ENCODE data around the gene ZNF205.

The ZNF205 gene

DNA sequence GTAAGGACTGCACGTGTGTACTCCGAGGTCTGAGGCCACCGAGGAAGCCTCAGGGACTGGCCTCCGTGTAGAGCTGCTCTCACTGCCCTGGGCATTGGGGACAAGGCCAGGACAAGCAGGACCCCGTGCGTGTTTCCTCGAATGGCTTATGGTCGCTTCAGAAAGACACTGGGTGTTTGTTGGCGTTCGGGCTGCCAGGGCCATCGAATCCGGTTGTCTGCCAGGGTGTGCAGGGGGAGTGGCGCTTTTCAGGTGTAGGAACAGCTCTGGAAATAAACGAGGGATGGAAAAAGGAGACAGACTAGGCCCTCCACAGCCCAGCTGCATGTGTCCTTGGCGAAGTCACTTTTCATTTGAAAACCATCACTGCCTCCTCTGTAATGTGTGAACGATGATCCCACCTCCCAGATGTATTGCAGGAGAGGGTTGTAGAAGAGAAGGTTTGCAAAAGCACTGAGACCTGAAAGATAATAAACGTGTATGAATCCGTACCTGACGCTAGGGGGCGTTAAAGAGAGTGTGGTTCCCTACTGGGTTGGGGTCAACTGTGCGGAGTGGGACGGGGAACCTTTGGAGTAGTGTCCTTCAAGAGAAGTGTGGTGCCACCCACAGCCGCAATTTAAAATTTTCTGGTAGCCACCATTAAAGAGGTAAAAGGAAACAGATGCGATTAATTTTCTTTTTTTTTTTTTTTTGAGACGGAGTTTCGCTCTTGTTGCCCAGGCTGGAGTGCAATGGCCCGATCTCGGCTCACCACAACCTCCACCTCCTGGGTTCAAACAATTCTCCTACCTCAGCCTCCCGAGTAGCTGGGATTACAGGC is 11.2 kb upstream of the ZNF205 start:
- no peak for DNase-seq (ENCODE audit: low read depth, low spot score)

DNA sequence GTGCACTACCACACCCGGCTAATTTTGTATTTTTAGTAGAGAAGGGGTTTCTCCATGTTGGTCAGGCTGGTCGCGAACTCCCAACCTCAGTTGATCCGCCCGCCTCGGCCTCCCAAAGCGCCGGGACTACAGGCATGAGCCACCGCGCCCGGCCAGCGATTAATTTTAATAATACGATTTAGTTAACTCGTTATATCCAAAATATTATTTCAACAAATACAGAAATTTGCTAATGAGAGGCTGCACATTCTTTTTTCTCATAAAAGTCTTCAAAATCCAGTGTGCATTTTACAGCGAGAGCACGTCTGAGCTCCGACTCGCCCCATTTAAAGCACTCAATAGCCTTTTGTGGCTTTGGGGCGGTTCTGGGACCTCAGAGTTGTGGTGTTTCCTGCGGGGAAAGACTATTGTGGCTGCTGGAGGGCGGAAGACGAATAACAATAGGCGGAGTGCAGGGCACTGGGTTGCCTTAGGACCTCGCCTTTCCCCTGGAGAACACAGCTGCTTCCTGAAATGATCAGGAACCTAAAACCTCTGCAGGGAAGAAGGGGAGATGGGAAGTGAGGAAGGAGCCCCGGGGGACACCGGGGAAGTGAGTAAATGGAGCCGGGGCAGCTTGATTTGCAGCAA is 10.4 kb upstream of the ZNF205 start:
- DNase-seq (ENCODE audit: low read depth, low spot score), result no peak

DNA sequence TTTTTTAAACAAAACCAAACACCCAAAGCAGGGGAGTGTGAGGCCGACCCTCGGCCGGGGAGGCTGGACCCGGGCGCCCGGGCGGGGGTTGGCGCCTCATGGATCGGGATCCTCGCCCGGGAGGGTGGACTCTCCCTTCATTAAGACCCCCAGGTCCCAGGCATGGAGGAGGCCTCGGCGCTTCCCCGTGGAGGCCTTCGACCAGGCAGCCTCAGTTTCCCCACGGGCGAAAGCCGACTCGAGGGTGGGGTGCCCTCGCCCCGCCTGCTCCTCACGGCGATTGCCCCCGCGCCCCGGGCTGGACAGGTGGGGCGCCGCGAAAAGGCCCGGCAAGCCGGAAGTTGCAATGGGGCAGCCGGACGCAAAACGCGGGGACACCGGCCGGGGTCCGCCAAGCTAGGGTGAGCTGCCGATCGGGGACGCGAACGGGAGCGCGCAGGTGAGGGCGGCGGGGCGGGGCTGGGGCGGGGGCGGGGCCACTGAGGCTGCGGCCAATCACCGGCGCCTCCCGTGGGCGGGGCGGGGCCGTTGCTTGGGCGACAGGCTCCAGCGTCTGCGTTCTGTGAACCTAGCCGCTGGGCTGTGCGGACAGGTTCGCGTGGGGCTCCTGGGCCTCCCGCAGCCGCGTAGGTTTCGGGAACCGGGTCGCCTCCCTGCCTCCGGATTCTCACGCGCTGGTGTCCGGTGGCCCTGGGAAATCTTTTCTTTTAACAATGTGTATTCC is 6.0 kb upstream of the ZNF205 start:
- no peak for DNase-seq (ENCODE audit: low read depth, low spot score)

DNA sequence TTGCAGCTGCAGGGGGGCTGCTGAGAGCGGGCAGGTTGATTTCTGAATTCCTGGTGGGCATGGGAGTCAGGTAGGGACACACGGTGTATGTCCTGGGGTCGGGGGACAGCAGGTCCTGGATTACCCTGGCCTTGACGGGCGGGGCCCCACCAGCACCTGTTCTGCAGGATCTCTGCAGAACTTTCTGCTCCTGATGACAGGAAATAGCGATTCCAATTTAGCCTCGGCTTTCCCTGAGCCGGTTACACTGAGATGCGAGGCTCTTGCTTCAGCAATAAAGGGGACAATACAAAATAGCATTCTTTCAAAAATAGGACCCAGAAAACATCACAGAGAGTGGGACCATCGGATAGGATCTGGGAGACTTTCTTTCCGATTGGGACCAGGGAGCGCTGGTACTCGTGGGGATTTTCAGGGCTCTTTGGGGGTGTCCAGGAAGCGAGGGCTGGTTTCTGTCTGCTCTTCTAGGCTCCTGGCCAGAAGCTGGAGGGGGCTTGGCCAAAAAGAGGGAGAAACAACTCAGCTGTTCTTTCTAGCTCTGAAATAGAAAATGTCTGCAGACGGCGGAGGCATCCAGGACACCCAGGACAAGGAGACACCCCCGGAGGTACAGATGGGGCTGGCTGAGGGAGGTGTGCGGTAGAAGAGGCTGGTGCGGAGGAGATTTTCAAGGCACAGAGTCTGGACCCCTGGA is 642 bp downstream of the ZNF205 start:
- no peak for DNase-seq (ENCODE audit: low read depth, low spot score)

DNA sequence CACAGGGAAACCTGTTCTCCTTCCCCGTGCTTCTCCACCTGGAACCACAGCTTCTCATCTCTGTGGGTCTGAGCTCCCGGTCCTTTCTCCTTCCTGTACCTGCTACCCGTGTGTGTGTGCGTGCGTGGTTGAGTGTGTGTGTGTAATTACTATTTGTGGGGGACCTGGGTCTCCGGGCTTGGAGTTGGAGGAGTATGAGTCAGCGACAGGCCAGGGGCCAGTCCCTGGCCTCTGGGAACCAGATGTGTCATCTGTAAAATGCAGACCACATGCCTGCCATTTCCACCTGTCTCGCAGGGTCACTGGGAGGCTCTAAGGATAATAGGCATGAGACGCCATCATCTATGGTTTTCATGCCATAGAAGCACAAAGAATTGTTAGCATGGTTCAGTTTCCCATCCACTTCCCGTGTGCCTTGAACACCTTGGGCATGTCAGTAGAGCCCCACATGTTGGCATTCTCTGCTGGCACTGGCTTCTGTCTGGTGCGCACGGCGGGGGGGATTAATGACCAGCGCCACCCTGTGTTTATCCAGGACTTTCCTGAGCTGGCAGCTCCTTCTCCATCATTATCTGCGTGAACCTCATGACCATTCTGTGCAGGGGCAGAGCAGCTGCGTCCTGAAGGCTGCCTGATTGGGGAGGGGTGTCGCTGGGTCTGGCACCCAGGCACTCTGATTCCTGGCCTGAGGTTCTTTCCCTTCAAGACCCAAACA is 1.5 kb downstream of the ZNF205 start:
- DNase-seq (ENCODE audit: low read depth, low spot score), result no peak

DNA sequence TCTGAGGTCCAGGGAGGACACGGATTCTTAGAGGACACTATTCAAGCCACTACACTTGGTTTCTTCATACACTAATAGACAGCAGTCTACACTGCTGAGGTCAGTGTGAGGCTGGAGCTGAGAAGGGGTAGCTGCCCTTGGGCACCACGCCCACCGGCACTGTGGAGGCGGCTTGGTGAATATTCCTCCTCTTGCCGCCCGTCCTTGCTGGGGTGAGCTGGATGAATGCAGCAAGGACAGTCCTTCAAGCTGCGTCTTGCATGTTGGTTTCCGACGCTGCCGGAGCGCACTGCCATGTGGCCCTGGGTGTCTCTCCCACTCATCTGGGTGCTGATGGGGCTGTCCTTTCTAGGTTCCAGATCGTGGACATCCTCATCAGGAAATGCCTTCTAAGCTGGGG is 2.6 kb downstream of the ZNF205 start:
- DNase-seq (ENCODE audit: low read depth, low spot score), result no peak

DNA sequence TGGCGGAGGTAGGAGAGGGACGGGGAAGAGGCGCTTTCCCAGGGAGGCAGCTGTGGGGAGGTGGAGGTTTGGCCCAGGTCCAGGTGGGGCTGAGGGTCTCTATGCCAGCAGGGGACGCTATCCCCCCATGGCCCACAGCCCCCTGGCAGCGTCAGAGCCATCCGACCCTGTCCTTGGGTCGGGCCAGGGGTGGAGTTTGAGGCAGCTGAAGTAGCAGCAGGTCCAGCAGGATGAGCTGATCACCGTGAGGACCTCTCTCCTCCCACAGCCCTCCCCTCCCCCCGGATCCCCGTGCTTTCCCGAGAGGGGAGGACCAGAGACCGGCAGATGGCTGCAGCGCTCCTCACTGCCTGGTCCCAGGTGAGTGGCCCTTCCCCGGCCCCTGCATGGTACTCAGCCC is 3.2 kb downstream of the ZNF205 start:
- no peak for DNase-seq (ENCODE audit: low read depth, low spot score)

DNA sequence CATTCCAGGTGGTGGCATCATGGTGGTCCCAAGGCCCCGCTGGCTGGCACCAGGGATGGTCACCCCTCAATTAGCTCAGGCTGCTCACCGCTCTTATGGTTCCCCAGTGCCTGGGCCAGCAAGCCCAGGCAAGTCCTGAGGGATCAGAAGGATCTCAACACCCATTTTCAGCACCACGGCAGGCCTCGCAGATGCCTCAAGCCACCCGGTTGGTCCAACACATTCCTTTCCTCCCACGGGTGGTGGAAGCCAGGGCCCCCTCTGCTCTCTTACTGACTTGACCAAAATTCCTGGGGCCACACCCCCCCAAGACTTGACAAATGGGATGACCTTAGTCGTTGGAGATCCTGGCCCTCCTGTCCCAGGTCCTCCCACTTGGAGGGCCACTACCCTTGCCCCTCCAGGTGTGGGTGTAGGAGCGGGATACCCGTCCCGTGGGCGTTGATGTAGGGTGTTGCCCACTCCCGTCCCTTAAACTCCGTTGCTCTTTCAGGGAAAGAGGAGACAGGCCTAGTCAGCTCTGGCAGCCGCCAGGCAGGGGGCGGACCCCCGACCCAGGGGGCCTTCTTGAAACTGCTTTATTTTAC is 5.9 kb downstream of the ZNF205 start:
- no peak for DNase-seq (ENCODE audit: low read depth, low spot score)

DNA sequence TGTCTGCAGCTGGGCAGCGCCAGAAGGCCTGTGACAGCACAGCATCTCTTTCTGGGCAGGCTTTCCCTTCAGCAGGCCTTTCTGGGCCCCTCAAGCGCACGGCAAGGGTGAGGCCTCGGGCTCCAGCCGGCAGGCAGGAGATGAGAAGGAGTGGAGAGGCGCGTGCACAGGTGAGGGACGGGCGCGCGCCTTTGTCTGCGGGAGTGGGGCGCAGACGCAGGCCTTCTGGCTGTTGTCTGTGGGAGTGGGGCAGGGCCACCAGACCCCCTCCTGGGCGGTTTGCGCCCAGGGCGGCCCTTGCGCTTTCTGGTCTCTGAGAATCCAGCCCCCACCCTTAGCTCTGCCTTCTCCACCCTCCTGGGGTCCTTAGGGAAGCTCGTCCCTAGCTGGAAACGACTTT is 6.5 kb downstream of the ZNF205 start:
- no peak for DNase-seq (ENCODE audit: low read depth, low spot score)

DNA sequence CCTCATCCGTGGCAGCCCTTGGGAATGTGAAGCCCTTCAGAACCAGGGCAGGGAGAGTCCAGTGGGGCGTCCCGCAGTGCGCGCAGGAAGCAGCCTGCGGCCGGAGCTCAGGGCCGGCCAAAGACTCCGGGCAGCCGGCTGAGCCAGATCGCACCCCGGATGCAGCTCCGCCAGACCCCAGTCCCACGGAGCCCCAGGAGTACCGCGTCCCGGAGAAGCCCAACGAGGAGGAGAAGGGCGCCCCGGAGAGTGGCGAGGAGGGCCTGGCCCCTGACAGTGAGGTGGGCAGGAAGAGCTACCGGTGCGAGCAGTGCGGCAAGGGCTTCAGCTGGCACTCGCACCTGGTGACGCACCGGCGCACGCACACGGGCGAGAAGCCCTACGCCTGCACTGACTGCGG is 6.9 kb downstream of the ZNF205 start:
- DNase-seq (ENCODE audit: low read depth, low spot score), result no peak

DNA sequence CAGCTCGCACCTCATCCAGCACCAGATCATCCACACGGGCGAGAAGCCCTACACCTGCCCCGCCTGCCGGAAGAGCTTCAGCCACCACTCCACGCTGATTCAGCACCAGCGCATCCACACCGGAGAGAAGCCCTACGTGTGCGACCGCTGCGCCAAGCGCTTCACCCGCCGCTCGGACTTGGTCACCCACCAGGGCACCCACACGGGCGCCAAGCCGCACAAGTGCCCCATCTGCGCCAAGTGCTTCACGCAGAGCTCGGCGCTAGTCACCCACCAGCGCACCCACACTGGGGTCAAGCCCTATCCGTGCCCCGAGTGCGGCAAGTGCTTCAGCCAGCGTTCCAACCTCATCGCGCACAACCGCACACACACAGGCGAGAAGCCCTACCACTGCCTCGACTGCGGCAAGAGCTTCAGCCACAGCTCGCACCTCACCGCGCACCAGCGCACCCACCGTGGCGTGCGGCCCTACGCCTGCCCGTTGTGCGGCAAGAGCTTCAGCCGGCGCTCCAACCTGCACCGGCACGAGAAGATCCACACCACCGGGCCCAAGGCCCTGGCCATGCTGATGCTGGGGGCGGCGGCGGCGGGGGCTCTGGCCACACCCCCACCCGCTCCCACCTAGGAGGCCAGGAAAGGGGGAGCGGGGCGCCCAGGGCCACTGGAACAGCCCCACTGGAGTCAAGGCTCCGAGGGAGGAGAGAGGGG is 7.5 kb downstream of the ZNF205 start:
- DNase-seq (ENCODE audit: low read depth, low spot score), result no peak

DNA sequence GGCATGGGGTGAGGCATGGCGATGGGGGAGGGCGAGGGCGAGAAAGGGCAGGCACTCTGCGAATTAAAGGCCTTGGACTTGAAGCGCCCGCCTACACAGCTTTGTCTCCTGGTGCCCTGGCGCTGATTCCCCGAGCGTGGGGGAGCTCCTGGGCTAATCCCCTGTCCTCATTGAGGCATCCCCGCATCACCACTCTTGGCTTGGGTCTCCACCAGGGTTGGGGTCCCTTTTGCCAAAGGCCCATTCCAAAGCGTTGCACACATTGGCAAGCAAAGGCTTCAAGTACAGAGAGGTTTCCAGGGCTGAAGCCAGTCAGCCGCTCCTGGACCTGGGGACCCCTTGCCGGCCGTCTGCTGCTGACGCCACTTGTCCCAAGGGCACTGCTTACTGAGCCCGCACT is 8.0 kb downstream of the ZNF205 start:
- no peak for DNase-seq (ENCODE audit: low read depth, low spot score)

DNA sequence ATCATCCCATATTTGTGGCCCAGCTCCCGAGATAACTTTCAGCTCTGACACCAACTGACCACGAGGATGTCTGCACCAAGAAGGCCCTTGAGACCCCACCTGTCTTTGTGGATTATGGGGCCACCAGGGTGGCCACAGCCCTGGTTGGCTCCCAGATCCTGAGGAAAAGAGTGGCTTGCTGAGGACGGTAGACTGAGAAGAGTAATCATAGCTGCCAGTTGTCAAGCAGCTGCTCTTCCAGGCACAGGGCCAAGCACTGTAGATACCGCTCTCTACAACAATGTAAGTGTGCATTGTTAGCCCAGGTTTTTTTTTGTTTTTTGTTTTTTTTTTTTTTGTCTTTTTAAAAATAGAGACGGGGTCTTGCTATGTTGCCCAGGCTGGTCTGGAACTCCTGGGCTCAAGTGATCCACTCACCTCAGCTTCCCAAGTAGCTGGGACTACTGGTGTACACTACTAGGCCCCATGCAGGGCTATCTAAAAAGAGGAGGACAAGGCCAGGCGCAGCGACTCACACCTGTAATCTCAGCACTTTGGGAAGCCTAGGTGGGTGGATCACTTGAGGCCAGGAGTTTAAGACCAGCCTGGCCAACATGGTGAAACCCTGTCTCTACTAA is 9.6 kb downstream of the ZNF205 start:
- DNase-seq (ENCODE audit: low read depth, low spot score), result no peak

DNA sequence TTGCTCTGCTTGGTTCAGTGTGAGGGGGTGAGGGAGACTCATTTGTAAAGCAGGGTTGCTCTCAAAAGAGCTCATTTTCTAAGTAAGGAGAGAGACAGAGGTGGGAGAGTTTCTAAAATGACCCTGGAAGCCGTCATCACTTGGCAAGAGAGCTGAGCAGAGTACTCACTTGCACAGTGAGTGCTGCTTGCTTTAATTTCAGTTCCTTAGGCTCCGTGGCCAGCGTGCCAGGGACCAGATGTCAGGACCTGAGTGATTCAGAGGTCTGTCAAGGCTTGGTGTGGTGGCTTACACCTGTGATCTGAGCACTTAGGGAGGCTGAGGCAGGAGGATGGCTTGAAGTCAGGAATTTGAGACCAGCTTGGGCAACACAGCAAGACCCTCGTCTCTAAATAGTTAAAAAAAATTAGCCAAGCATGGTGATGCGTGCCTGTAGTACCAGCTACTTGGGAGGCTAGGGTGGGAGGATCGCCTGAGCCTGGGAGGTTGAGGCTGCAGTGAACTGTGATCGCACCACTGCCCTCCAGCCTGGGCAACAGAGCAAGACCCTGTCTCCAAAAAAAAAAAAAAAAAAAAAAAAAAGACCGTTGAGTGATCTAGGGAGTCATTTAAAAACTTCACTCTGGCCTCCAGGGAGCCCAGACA is 10.7 kb downstream of the ZNF205 start:
- DNase-seq (ENCODE audit: low read depth, low spot score), result no peak

DNA sequence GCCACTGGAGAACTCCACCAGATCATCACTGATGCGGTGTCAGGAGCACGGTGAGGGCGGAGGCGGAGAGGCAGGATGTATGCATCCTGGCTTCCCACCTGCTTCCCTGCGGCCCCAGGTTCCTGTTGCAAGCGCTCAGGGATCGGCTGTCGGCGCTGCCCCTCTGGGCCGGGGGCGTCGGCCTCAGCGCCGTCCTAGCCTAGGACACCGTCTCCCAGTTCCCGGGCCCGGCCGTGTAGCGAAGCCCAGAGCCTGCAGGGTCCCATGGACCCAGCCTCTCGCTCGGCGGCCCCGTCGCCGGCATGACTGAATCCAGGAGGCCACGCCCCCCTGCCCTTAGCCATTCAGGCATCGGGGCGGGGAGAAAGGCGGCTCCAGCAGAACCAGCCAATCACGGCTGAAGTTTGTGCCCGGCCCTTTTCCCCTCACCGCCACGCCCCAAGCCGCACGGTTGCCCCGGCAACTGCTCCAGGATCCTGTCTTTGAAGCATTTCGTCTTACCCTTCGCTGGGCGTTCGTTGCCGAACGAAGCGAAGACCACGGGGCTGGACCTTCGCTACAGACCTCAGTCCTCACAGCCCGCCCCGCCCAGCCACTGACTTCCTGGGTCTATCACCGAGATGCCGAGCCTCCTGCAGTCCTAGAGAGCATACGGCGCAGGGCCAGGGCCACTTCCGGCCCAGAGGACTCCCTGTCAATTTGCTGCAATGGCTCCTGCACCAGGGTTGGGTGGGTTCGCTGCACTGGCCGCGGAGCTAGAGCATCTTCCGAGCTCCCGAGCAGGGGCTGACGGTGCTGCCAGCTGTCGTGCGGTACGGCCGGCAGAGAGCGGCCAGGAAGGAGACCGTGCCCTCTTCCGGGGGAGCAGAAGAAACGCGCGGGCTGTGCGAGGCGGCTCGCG is 11.8 kb downstream of the ZNF205 start:
- DNase-seq (ENCODE audit: low read depth, low spot score), result no peak

DNA sequence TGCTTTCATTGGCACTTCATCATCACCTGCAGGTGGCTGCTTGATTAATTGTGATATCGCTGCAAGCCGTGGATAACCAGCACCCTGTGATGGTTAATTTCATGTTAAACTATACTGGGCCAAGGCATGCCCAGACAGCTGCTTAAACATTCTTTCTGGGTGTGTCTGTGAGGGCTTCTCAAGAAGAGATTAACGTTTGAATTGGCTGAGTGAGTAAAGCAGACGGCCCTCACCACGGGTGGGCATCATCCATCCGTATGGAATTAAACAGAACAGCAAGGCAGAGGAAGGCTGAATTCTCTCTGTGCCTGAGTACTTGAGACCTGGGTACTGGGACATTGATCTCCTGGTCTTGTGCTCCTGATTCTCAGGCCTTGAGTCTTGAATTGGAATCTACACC is 15.4 kb downstream of the ZNF205 start:
- no peak for DNase-seq (ENCODE audit: low read depth, low spot score)

DNA sequence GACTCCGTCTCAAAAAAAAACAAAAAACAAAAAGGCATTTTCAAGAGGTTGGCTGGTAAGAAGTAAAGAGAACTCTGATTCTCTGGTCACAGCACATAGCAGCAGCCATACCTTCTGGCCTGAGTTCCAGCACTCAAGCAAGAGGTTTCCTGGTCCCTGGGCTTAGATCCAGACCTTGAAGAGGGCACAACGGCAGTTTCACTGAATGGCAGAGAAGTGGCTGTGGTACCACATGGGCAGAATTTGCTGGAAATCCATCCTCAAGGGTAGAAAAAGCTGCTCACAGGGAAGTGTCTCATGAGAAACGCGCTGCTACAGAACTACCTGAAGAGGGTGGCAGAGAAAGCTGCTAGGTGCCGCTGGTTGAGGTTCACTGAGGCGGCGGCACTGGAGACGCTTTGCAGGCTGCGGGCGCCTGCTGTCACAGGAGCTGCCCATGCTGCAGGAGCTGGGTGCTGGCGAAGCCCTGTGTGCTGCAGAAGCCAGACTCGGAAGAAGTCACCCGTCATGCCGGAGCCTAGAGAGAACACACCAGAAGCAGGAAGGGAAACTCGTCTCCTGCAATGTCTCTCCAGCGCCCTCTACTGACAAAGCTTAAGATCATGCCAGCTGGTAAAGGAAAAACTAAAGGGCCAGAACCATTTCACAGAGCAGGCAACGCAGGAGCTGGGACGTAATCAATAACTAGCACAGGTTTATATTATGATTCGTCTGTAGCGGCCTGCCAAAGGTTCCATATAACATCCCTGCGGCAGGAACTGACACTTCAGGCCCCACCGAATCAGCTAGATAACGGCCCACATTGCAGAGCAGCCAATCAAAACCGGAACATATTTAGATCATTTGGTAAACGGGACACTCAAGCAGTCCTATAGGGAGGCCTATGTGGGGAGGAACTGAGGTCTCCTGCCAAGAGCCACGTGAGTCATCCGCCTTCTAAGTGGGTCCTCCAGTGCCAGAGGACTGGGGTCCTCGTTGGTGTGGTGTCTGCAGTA is 17.0 kb downstream of the ZNF205 start:
- no peak for DNase-seq (ENCODE audit: low read depth, low spot score)
